Astrocyte (in vitro differentiated cells and primary cell): ENCODE measurements around the gene ADAMTS12. TPM values are rescaled to one million over a fixed set of nuclear protein-coding genes. Genes with fewer than 3 reads are reported as not detected.

Experiments
- DNase-seq: peaks from one replicate; pipeline ENCODE4 v3.0.0-alpha.2; 2010; ENCODE audit warnings: low read depth
- FAIRE-seq: peaks from 2 replicates; lab custom pipeline; 2011; peaks lifted over from hg19 to GRCh38; lab: Jason Lieb, UNC
- H2AFZ ChIP-seq: 2 replicates; pipeline ENCODE4 v1.6.0; 2012; ENCODE audit warnings: low read depth, low read length, inconsistent platforms
- H3K27ac ChIP-seq: 2 replicates; pipeline ENCODE4 v1.5.1; 2011; ENCODE audit warnings: low read depth, low read length, inconsistent platforms
- H3K27me3 ChIP-seq: 2 replicates; pipeline ENCODE4 v1.6.0; 2011; ENCODE audit warnings: low read length, inconsistent platforms; ENCODE audit not compliant: insufficient read depth
- H3K36me3 ChIP-seq: 2 replicates; pipeline ENCODE4 v1.5.1; 2011; ENCODE audit warnings: low read length, inconsistent platforms; ENCODE audit not compliant: insufficient read depth
- H3K4me1 ChIP-seq: 2 replicates; pipeline ENCODE4 v1.5.1; 2011; ENCODE audit warnings: low read length, inconsistent platforms; ENCODE audit not compliant: insufficient read depth
- H3K4me2 ChIP-seq: 2 replicates; pipeline ENCODE4 v1.6.0; 2012; ENCODE audit warnings: low read length, inconsistent platforms
- H3K4me3 ChIP-seq: 2 replicates; pipeline ENCODE4 v1.5.1; 2011; ENCODE audit warnings: low read depth, mild to moderate bottlenecking, low read length, inconsistent platforms; ENCODE audit not compliant: insufficient read depth
- H3K79me2 ChIP-seq: 2 replicates; pipeline ENCODE4 v1.6.0; 2012; ENCODE audit warnings: mild to moderate bottlenecking, low read length, inconsistent platforms; ENCODE audit not compliant: insufficient read depth
- H3K9ac ChIP-seq: 2 replicates; pipeline ENCODE4 v1.6.0; 2012; ENCODE audit warnings: mild to moderate bottlenecking, low read length, inconsistent platforms
- H3K9me3 ChIP-seq: 2 replicates; pipeline ENCODE4 v1.5.1; 2012; ENCODE audit warnings: low read depth, mild to moderate bottlenecking, low read length, inconsistent platforms; ENCODE audit not compliant: insufficient read depth
- H4K20me1 ChIP-seq: 2 replicates; pipeline ENCODE4 v1.6.0; 2012; ENCODE audit warnings: low read length, inconsistent platforms; ENCODE audit not compliant: insufficient read depth
- H3K27ac Mint-ChIP-seq: one replicate; pipeline ENCODE4 v1.8.0; 2021; ENCODE audit warnings: mild to moderate bottlenecking, mixed read lengths; ENCODE audit not compliant: unreplicated experiment
- H3K27me3 Mint-ChIP-seq: one replicate; pipeline ENCODE4 v1.8.0; 2021; ENCODE audit warnings: low read depth, mixed read lengths; ENCODE audit not compliant: unreplicated experiment
- H3K36me3 Mint-ChIP-seq: one replicate; pipeline ENCODE4 v1.8.0; 2021; ENCODE audit warnings: low read depth, mixed read lengths; ENCODE audit not compliant: unreplicated experiment
- H3K4me1 Mint-ChIP-seq: one replicate; pipeline ENCODE4 v1.8.0; 2021; ENCODE audit warnings: low read depth, mixed read lengths; ENCODE audit not compliant: unreplicated experiment
- H3K4me3 Mint-ChIP-seq: one replicate; pipeline ENCODE4 v1.8.0; 2021; ENCODE audit warnings: mild to moderate bottlenecking, moderate library complexity, mixed read lengths; ENCODE audit not compliant: unreplicated experiment
- H3K9me3 Mint-ChIP-seq: one replicate; pipeline ENCODE4 v1.8.0; 2021; ENCODE audit warnings: mild to moderate bottlenecking, mixed read lengths; ENCODE audit not compliant: unreplicated experiment
- CTCF ChIP-seq: IDR thresholded peaks from 2 replicates; pipeline ENCODE4 v1.5.1; 2011; ENCODE audit warnings: low read depth, mild to moderate bottlenecking, inconsistent platforms, low read length, moderate library complexity; ENCODE audit not compliant: insufficient read depth
- EZH2 ChIP-seq: IDR thresholded peaks from 2 replicates; pipeline ENCODE4 v1.6.1; 2012; ENCODE audit warnings: mild to moderate bottlenecking, low read length, inconsistent platforms; ENCODE audit not compliant: insufficient read depth
- total RNA-seq: library from RNA; stranded (reverse); gene quantifications from 2 replicates; pipeline ENCODE4 v1.2.1, GENCODE V29; 2021

The ADAMTS12 gene
- total RNA-seq, 1 donor from 2014 or later, result 156 TPM

GRCh38 chr5:33635582-33635981 is 256.2 kb downstream of the ADAMTS12 start:
- Histone ChIP-seq H3K27me3 (no peaks in the 10 kb centered on the region), H3K4me3 (no peak overlapping the region), H3K79me2 (no peaks in the 10 kb centered on the region), H3K4me2 (no peak overlapping the region), H3K4me1 (no peaks in the 10 kb centered on the region), H2AFZ (no peak overlapping the region), H3K27ac (no peak overlapping the region), H4K20me1 (no peaks in the 10 kb centered on the region), H3K9ac (no peak overlapping the region), H3K36me3 (peaks cover 44% of the 10 kb centered on the region), H3K9me3 (no peaks in the 10 kb centered on the region)
- no peaks in the 10 kb centered on the region for H3K27me3 Mint-ChIP-seq
- H3K36me3 Mint-ChIP-seq, result peaks cover 48% of the 10 kb centered on the region
- no peaks in the 10 kb centered on the region for H3K9me3 Mint-ChIP-seq
- FAIRE-seq, result no peak
- no peak overlapping the region for H3K4me3 Mint-ChIP-seq
- no peak for TF ChIP-seq CTCF
- TF ChIP-seq EZH2, result no peak
- no peak overlapping the region for H3K27ac Mint-ChIP-seq
- DNase-seq, result no peak
- H3K4me1 Mint-ChIP-seq, result peaks cover 8% of the 10 kb centered on the region

- peaks cover 31% of the 10 kb centered on the region for H3K36me3 ChIP-seq
- Mint-ChIP-seq H3K36me3 (peaks cover 39% of the 10 kb centered on the region), H3K4me1 (peaks cover 8% of the 10 kb centered on the region), H3K27ac (no peak overlapping the region), H3K9me3 (no peaks in the 10 kb centered on the region), H3K27me3 (no peaks in the 10 kb centered on the region), H3K4me3 (no peak overlapping the region)
- H3K27ac ChIP-seq, result no peak overlapping the region
- no peaks in the 10 kb centered on the region for H3K27me3 ChIP-seq
- H3K4me2 ChIP-seq, result no peak overlapping the region
- no peaks in the 10 kb centered on the region for H4K20me1 ChIP-seq
- no peaks in the 10 kb centered on the region for H3K79me2 ChIP-seq
- H2AFZ ChIP-seq, result no peak overlapping the region
- no peak for DNase-seq
- no peak overlapping the region for H3K4me3 ChIP-seq
- H3K9ac ChIP-seq, result no peak overlapping the region
- TF ChIP-seq EZH2, result no peak
- TF ChIP-seq CTCF, result no peak
- H3K4me1 ChIP-seq, result no peaks in the 10 kb centered on the region
- peak; percentile 5 for FAIRE-seq
- H3K9me3 ChIP-seq, result no peaks in the 10 kb centered on the region
These were observed 258.1 kb downstream of the ADAMTS12 start for GRCh38 chr5:33633699-33634098.

GRCh38 chr5:33631786-33632185 is 260.0 kb downstream of the ADAMTS12 start:
- Mint-ChIP-seq H3K9me3 (no peaks in the 10 kb centered on the region), H3K4me3 (no peak overlapping the region), H3K27me3 (no peaks in the 10 kb centered on the region), H3K36me3 (peaks cover 34% of the 10 kb centered on the region), H3K27ac (no peak overlapping the region), H3K4me1 (peaks cover 4% of the 10 kb centered on the region)
- H4K20me1 ChIP-seq, result no peaks in the 10 kb centered on the region
- peaks cover 3% of the 10 kb centered on the region for H3K9me3 ChIP-seq
- no peak overlapping the region for H3K4me2 ChIP-seq
- H3K27ac ChIP-seq, result no peak overlapping the region
- TF ChIP-seq CTCF, result no peak
- no peak for TF ChIP-seq EZH2
- no peaks in the 10 kb centered on the region for H3K4me1 ChIP-seq
- no peaks in the 10 kb centered on the region for H3K27me3 ChIP-seq
- no peaks in the 10 kb centered on the region for H3K79me2 ChIP-seq
- FAIRE-seq, result no peak
- peaks cover 19% of the 10 kb centered on the region for H3K36me3 ChIP-seq
- H2AFZ ChIP-seq, result no peak overlapping the region
- no peak overlapping the region for H3K4me3 ChIP-seq
- H3K9ac ChIP-seq, result no peak overlapping the region
- DNase-seq, result peak; percentile 51
